Prostate gland (tissue), 2 donors: ENCODE data around the gene IGF2BP1.

ENCODE experiments used
- CTCF ChIP-seq, 4 experiments: fragments of 200-600 bp in 2 of 4; fragments of 450-650 bp in 2 of 4; sonication (generic) in 2 of 4; IDR thresholded peaks; 1 replicate in 3 of 4; 2 replicates in 1 of 4; pipeline ENCODE4 v1.5.1; 2016 to 2019; ENCODE audit warnings: antibody characterized with exemption in 4 of 4, mild to moderate bottlenecking in 2 of 4, moderate library complexity in 2 of 4
- POLR2A ChIP-seq: fragments of 450-650 bp; IDR thresholded peaks from one replicate; pipeline ENCODE4 v1.6.1; 2016; ENCODE audit warnings: antibody characterized with exemption, mild to moderate bottlenecking

- TF ChIP-seq CTCF (IDR thresholded peaks at IDR 0.05) = no peak
- no peak for TF ChIP-seq POLR2A
Measured at GRCh38 chr17:48993951-48994350, 3.2 kb upstream of the IGF2BP1 start.
